GM21390 (cell line): Measurements from ENCODE around the gene CCNL2.
"Not testable (repeated sequence)": the region's sequence is repeated elsewhere in the genome, so short reads cannot be mapped to it uniquely, and the experiment has no call there.

ENCODE experiments used
- ATAC-seq: cut with Tn5 transposase; IDR thresholded peaks from one replicate; pipeline ENCODE4 v1.9.1; 2021; ENCODE audit not compliant: unreplicated experiment

The CCNL2 gene

GRCh38 chr1:1374589-1374928 lies 24.6 kb downstream of the CCNL2 start:
- ATAC-seq, result no peak

- no peak for ATAC-seq
Measured at GRCh38 chr1:1373815-1374588, 25.1 kb downstream of the CCNL2 start.

GRCh38 chr1:1373051-1373814 lies 25.9 kb downstream of the CCNL2 start:
- ATAC-seq, result no peak

- ATAC-seq, result no peak
Measured at GRCh38 chr1:1371746-1372711, 27.1 kb downstream of the CCNL2 start.

GRCh38 chr1:1371364-1371745 lies 27.8 kb downstream of the CCNL2 start:
- ATAC-seq, result no peak

GRCh38 chr1:1370771-1371300 lies 28.3 kb downstream of the CCNL2 start:
- ATAC-seq, result no peak

GRCh38 chr1:1370094-1370493 lies 29.0 kb downstream of the CCNL2 start:
- ATAC-seq, result not testable (repeated sequence)

GRCh38 chr1:1367315-1367714 lies 31.8 kb downstream of the CCNL2 start:
- no peak for ATAC-seq

- ATAC-seq, result no peak
Measured at GRCh38 chr1:1366699-1367066, 32.5 kb downstream of the CCNL2 start.

- no peak for ATAC-seq
Measured at GRCh38 chr1:1365875-1366698, 33.0 kb downstream of the CCNL2 start.

- ATAC-seq, result no peak
Measured at GRCh38 chr1:1364266-1364665, 34.9 kb downstream of the CCNL2 start.

GRCh38 chr1:1361982-1362423 lies 37.1 kb downstream of the CCNL2 start:
- no peak for ATAC-seq

GRCh38 chr1:1361233-1361981 lies 37.7 kb downstream of the CCNL2 start:
- ATAC-seq, result no peak

GRCh38 chr1:1360506-1361169 lies 38.5 kb downstream of the CCNL2 start:
- no peak for ATAC-seq

GRCh38 chr1:1359664-1360468 lies 39.3 kb downstream of the CCNL2 start:
- ATAC-seq, result no peak

- ATAC-seq, result no peak
Measured at GRCh38 chr1:1359308-1359663, 39.8 kb downstream of the CCNL2 start.

GRCh38 chr1:1358433-1359271 lies 40.5 kb downstream of the CCNL2 start, which contains the start of gene MXRA8:
MXRA8 (minus strand) TSS chr1:1358555; CDS start chr1:1358504, 51 bp downstream.
- ATAC-seq, result no peak
